ENCODE data around the gene NCKAP5. TPM values are rescaled to one million over a fixed set of nuclear protein-coding genes. Genes with fewer than 3 reads are reported as not detected.

The NCKAP5 gene
- polyA plus RNA-seq: under 1 TPM; 0.16 to 0.34 (median 0.30) TPM

DNA sequence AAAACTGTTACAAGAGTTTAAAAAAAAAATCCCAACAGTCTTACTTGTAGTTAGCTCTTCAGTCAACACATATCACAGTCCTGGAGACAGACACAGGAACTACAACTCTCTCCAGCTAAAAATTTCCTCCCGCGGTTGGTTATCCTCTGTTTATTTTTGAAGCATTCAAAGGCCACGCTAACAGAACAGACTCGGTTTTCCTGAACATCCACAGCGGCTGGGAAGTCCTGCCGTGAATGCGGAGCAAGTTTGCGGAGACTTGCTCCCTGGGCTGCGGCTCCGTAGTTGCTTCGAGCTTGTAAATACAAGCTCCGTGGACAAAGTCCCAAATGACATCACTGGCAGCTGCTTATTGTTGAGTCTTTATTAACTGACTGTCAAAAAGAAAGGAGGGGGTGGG is at the start of gene NCKAP5:
Gene NCKAP5 (minus strand): TSS at position 292 of the 400 bp plus-strand sequence. CDS start 50,937 bp downstream, outside the sequence.
- H3K27ac ChIP-seq (ENCODE audit: low read depth, low read length): no peak within 1 kb of the TSS
- WGBS, 3 donors: 3 to 7% (median 5%) methylated on average over 12 of the region's 12 CpGs

DNA sequence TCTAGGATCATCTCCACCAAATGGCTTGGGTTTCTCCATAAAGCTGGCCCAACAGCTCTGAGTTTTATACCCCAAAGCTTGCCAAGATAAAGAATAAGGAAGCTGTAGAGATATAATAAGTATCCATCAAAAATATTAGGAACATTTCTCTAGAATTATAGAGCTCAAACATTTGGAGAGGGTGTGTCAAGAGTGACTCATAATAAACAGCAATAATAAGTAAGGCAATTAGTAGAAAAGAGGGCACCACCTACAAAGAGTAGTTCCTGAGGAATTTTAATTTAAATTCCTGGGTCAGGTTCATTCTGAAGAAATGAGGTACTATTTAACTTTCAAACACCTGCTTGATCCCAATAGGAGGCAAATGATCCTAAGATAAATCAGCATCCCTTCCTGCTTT is 41.4 kb upstream of the NCKAP5 start:
- no peak overlapping the region for H3K27ac ChIP-seq (ENCODE audit: low read depth, low read length)

DNA sequence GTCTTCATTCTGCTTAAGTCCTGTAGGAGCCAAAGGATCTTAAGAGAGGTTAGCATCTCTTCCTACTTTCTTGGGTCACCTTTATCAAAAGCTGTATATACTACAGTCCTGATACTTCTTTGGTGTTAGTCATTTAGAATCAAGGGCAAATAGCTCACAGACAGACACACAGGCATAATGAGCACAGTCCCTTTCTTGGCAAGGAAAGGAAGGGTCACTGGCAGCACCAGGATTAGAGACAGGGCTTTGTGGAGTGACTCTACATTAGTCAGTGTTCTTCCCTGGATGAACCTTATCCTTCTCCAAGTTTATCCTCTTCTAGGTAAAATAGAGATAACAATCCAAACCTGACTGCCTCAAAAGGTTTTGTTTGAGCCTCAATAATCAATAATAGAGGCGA is 40.0 kb upstream of the NCKAP5 start:
- H3K27ac ChIP-seq (ENCODE audit: low read depth, low read length): no peak overlapping the region
- 68 to 92% (median 82%) methylated on average over 1 of the region's 1 CpG for WGBS, 3 donors

DNA sequence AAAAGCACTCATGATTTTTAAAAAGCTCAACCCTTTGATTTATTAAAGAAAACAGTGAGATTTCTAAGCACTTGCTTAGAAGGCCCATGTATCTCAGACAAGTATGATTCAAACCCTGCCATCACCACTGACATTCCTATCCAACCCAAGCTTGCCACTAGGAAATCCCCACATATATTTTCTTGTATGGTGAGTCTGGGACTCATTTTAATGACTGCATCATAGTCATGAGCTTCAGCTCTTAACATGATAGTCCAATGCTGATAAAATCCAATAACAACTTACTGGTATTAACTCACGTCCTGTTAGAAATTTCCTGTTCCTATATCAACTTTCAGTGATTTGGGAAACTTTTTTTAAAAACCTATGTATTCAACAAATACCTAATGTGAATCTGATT is 39.4 kb upstream of the NCKAP5 start:
- no peak overlapping the region for H3K27ac ChIP-seq (ENCODE audit: low read depth, low read length)
- WGBS, 3 donors: 71 to 79% (median 75%) methylated on average over 1 of the region's 1 CpG

DNA sequence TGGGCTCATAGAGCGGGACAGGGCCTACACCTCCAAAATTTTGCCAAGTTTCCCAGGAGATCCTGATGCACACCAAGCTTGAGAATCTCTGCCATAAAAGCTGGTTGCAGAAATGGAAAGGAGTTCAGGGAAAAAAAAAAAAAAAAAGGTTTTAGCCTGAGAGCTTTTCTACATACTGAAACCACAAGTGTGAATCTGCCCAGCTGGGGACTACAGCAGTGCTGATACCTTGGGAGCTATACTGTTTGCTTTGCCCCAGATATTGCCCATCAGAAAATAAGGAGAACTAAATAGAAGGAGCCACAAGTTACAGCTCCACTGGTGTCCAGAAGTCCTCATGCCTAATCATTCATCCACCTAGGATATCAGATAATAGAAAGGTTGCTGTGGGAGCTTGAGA is 38.4 kb upstream of the NCKAP5 start:
- H3K27ac ChIP-seq (ENCODE audit: low read depth, low read length): no peak overlapping the region
- 94 to 100% (median 97%) methylated on average over 1 of the region's 1 CpG for WGBS, 3 donors

DNA sequence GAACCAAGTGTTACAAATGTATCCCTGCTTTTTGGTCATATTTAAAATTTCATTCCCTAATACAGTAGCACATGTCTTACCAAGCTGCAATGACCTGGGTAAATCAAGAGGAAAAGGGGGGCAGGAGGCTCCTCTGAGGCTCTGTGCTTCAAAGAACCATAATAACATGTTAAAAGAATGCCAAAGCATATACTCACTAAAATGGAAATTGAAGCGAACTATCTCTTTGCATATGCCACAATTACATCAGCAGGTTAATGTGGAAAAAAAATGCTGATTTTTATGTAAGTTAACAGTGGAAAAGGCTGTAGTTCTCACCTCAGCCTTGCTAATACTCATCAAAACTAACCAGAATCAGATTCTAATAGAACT is 37.5 kb upstream of the NCKAP5 start:
- WGBS, 3 donors: 84 to 93% (median 86%) methylated on average over 1 of the region's 1 CpG
- no peak overlapping the region for H3K27ac ChIP-seq (ENCODE audit: low read depth, low read length)

DNA sequence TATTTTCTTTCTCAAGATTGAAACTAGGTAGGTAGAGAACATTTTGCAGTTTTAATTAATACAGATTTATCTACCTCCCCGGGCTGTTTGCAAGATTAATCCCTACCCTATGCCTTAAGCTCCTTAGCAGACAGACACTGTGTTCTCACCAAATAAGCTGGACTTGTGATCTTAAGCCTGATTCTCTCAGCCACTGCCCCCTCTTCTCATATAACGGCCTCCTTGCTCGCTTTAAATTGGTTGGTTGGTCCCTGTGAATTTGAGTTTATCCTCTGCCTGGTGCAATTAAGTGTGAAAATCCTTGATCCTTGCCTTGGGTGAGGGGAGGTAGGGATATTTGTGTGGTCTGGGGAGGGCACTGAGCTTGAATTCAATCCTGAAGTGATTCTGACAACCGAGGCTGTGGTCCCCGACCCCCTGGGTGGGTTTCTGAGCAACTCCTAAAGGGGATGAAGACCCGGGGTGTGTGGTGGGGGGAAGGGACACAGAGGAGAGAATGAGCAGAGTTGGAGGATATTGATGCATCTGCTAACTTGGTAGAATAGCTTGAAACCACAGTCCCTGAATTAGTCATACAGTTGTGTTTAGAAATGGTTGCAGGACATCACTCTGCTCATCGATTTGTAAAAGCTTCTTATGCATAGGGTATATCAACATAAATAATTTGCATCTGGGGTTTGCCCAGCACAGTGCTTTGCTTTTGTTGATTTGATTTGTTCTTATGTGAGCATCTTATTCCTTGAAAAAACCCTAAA is 36.9 kb upstream of the NCKAP5 start:
- no peak overlapping the region for H3K27ac ChIP-seq (ENCODE audit: low read depth, low read length)
- 36 to 60% (median 50%) methylated on average over 7 of the region's 7 CpGs for WGBS, 3 donors

DNA sequence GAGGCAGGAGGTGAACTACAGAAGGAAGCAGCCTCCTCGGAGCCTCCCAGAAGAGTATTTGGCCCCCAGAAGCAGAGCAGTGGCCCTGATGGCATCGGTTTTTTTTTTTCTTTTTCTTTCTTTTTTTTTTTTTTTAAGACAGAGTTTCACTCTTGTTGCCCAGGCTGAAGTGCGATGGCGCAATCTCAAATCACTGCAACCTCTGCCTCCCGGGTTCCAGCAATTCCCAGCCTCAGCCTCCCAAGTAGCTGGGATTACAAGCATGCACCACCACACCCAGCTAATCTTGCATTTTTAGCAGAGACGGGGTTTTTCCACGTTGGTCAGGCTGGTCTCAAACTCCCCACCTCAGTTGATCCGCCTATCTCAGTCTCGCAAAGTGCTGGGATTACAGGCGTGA is 34.8 kb upstream of the NCKAP5 start:
- H3K27ac ChIP-seq (ENCODE audit: low read depth, low read length): no peak overlapping the region
- whole genome bisulfite sequencing, 3 donors: 91 to 93% (median 91%) methylated on average over 10 of the region's 10 CpGs

DNA sequence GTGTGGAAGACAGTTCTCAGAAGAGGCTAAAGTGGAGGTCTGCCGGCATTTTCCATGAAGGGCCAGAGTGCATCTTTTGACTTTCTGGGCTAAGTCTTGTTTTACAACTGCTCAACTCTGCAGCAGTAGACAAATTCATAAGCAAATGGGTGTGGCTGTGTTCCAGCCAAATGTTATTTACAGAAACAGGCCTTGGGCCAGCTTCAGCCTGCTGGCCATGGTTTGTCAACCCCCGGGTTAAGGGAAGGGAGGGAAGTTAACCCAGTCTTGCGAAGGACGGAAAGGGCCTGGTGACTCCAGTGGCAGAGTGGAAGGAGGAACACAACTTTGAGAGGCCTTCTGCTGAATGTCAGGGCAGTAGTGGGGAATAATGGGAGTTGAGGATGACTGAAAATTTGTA is 34.3 kb upstream of the NCKAP5 start:
- 50 to 63% (median 52%) methylated on average over 4 of the region's 4 CpGs for WGBS, 3 donors
- no peak overlapping the region for H3K27ac ChIP-seq (ENCODE audit: low read depth, low read length)

DNA sequence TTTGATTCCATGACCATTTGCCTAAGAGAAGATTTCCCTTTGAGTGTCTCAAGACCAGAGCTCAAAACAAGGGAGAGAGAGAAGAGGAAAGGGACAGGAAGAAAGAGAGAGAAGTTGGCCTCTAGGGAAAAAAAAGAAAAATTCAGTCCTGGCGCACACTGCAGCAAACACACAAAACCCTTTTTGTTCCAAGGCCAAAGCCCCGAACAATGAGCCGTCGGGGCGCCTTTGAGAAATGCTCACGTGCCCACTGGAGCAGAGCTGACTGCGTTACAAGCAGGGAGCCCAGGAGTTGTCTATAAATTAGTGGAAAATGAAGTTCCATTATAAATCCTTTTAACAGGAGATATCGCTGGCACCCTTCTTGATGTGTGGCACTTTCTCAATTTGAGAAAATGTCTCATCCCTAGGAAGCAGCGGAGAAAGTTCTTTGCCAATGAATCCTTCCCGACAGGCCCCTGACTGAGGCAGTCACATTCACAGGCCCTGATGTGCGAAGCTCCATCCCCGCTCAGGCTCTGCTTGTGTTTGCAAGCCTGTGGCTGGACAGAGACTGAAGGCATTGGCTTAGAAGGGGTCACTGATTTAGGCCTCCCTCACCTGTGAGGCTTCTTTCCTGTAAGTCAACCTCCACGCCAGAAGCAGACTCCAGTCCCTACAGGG is 32.1 kb upstream of the NCKAP5 start:
- WGBS, 3 donors: 68 to 86% (median 83%) methylated on average over 13 of the region's 13 CpGs
- H3K27ac ChIP-seq (ENCODE audit: low read depth, low read length): no peak overlapping the region

DNA sequence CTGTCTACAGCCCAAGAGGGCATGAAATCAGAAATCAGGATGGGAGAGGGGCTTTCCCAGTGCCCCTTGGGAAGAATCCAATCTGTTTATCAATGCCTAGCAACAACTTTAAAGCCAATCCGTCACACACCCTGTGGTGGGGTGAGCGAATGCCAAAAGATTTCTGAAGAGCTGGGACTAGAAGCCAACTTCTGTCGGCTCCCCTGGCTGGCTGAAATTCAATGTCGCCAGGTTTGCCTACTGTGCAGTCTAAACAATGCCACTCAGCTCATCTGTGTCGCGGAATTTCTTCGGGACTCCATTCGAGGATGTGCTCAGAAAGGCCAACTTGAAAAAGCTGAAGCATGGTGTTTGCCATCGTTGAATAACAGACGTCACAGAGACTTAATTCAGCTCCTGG is 31.5 kb upstream of the NCKAP5 start:
- no peak overlapping the region for H3K27ac ChIP-seq (ENCODE audit: low read depth, low read length)

DNA sequence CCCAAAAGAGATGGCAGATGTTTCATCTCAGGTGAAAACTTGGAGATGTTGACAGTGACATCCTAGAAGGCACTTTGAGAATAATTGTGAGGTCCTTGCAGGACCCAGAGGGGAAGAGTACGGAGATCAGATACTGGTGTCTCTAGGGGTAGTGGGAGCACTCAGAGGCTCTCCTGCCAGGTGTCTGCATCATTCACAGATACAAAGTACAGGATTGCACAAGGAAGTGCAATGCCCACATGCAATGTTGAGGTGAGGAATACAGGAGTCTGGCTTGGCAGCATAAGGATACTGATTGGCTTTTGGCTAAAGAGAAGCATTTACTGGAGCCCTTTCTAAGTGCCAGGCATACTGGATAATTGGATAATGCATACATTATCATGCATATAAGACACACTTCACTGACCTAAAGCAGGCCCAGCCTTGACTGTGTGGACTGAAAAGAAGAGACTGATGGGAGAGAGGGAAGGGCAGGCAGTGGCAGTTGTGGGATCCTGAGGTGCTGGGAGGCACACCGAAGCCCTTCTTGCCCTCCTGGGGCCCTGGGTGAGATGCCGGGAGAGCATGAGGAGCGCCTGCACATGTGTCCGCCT is 31.0 kb upstream of the NCKAP5 start:
- WGBS, 3 donors: 85 to 92% (median 90%) methylated on average over 5 of the region's 5 CpGs
- H3K27ac ChIP-seq (ENCODE audit: low read depth, low read length): no peak overlapping the region

More for the DNA sequence above, 31.5 kb upstream of the NCKAP5 start:
- WGBS, 3 donors: 80 to 93% (median 85%) methylated on average over 10 of the region's 10 CpGs

DNA sequence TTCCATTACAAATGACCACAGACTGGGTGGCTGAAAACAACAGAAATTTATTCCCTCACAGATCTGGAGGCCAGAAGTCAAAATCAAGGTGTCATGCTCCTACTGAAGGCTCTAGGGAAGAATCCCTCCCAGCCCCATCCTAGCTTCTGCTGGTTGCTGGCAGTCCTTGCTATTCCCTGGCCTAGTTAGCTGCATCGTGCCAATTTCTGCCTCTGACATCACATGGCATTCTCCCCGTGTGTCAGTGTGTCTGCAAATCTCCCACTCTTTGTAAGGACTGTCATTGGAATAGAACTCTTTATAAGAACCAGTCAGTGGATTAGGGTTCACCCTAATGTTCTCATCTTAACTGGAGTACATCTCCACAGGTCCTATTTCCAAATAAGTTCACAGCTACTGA is 30.5 kb upstream of the NCKAP5 start:
- 62 to 73% (median 72%) methylated on average over 2 of the region's 2 CpGs for WGBS, 3 donors
- H3K27ac ChIP-seq (ENCODE audit: low read depth, low read length): no peak overlapping the region

DNA sequence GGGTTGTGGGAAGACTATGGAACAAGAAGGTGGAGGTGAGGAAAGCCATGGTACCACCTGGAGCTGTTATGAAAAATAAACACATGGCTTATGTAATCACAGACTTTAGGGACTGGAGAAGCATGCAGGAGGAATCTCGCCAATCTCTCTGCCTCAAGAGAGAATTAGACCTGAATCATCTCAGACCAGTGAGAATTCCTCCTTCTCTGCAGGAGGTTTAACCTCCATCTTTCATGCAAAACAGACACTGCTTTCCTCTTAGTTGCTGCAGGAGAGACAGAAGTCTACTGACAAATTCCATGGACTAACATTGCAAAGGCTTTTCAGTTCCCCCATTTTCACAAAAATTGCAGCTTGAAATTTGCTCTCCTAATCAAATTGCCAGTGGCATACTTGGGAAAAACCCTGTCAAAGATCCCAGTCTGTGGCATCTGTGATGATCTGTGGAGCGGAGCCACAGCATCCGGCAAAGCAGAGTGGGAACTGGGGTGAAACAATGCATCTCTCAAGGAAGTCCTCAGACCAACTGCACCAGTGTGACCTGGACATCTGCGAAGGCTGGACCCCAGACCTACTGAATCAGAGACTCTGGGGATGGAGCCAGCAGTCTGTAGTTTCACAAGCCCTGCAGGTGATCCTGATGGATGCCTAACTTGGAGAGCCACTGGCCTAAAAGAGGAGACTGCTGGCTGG is 28.6 kb upstream of the NCKAP5 start:
- H3K27ac ChIP-seq (ENCODE audit: low read depth, low read length): no peak overlapping the region
- 65 to 74% (median 73%) methylated on average over 4 of the region's 4 CpGs for WGBS, 3 donors

DNA sequence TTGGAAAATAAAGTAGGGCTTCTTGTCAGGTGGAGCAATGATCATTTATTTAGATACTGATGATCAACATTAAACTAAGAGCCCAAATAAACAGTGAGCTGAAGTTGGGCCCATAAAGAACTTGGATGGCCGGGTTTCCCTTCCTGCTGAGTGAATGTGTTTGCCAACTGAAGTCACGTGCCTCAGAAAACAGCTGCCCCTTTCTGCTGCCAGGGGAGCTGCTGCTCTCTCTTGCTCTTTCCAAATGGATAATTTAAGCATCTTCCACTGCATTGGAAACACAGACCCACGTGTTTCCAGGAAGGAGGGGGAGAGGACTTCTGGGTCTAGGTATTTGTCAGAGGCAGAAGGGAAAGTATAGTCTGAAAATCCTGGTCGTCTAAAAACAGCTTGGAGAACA is 22.9 kb upstream of the NCKAP5 start:
- no peak overlapping the region for H3K27ac ChIP-seq (ENCODE audit: low read depth, low read length)
- 7 to 24% (median 19%) methylated on average over 4 of the region's 4 CpGs for WGBS, 3 donors

DNA sequence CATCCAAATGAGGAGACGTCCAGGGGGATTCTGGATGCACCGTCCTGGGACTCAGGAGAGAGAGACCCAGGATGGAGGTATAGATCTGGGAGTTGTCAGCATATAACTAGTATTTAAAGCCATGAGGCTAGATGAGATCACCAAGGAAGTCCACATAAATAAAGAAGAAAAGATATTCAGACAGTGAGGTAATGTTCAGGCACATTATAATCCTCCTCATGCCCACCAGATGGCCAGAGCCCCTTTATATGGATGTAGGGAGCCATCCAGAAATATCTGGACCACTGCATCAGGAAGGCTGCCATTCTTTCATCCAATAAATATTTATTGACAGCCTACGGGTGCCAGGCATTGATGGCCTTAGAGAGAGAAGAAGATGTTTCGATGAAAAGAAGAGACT is 21.2 kb upstream of the NCKAP5 start:
- 49 to 83% (median 80%) methylated on average over 4 of the region's 4 CpGs for WGBS, 3 donors
- no peak overlapping the region for H3K27ac ChIP-seq (ENCODE audit: low read depth, low read length)

DNA sequence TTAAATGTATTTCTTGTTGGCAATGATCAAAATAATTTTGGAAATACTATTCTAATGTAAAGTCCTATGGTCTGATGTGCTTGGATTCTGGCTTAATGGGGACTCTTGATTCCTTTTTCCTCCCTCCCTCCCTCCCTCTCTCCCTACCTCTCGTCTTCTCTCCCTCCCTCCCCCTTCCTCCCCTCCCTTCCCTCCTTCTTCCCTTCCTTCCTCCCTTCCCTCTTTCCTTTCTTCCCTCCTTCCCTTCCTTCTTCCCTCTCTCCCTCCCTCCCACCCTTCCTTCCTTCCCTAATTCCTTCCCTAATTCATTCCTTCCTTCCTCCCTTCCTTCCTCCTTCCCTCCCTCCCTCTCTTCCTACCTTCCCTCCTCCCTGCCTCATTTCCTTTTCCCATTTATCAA is 19.9 kb upstream of the NCKAP5 start:
- WGBS, 3 donors: 33 to 50% (median 39%) methylated on average over 1 of the region's 1 CpG
- H3K27ac ChIP-seq (ENCODE audit: low read depth, low read length): no peak overlapping the region

DNA sequence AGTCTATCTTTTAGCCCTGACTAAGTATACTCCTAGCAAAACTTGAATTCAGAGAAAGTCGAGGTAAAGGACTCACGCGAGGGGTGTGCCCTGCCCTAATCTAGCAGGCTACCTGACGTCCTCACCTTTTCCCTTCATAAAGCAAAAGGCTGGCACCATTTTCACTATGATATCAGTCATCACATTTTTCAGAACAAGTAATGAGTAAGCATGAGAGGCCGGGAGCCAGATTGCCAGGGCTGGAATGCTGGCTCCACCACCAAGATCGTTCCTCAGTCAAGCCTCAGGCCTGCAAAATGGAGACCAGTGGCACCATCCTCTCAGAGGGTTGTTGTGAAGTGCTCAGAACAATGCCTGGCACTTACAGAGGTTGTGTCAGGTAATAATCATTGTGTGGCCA is 18.7 kb upstream of the NCKAP5 start:
- no peak overlapping the region for H3K27ac ChIP-seq (ENCODE audit: low read depth, low read length)
- WGBS, 3 donors: 72 to 79% (median 79%) methylated on average over 6 of the region's 6 CpGs

All from adipose tissue (tissue), 3 donors.